Right renal cortex interstitium (tissue), 3 donors: ENCODE data around the gene SRSF9. TPM values are rescaled to one million over a fixed set of nuclear protein-coding genes. Genes with fewer than 3 reads are reported as not detected.
"Not testable (repeated sequence)": the region's sequence is repeated elsewhere in the genome, so short reads cannot be mapped to it uniquely, and the experiment has no call there.

Source experiments
- DNase-seq, 3 donors: peaks; one replicate each; pipeline ENCODE4 v3.0.0-alpha.2; 2013; ENCODE audit warnings: low read depth in 3 of 3, low spot score in 2 of 3
- polyA plus RNA-seq, 3 donors: library from polyadenylated mRNA; unstranded; fragments of 120-200 nt; gene quantifications; one replicate each; pipeline ENCODE4 v1.2.1, GENCODE V29; 2013; ENCODE audit not compliant: insufficient read length in 3 of 3

The SRSF9 gene, protein sequence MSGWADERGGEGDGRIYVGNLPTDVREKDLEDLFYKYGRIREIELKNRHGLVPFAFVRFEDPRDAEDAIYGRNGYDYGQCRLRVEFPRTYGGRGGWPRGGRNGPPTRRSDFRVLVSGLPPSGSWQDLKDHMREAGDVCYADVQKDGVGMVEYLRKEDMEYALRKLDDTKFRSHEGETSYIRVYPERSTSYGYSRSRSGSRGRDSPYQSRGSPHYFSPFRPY
- polyA plus RNA-seq = 100 to 1,000 TPM; 204 to 236 (median 228) TPM

- peak; percentile 89 to 92 (median 91) for DNase-seq
Measured at GRCh38 chr12:120469450-120470149, at the start of gene SRSF9. TSS of gene SRSF9 (minus strand) at chr12:120469748. CDS start at chr12:120469609, 139 bp downstream.

GRCh38 chr12:120519324-120519723, 49.8 kb upstream of the SRSF9 start:
- DNase-seq = not testable (repeated sequence)

DNA sequence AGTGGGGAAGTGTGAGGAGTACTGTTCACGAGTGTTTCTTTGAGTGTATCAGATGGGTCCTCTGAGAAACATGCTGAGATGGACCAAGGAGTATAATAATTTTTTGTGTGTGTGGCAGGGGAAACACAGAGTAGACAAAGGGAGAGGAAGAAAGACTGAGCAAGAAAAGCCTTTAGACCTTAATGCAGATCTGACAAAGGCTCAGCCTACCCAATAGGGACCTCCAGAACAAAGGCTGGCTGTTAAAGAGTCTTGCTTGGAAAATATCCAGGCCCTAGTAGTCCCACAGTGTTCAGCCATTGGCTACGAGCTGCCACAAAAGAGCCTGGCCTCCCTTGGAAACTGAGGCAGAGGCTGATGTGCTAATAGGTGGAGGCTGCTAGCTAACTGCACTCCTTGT, 45.9 kb upstream of the SRSF9 start:
- DNase-seq = no peak

DNA sequence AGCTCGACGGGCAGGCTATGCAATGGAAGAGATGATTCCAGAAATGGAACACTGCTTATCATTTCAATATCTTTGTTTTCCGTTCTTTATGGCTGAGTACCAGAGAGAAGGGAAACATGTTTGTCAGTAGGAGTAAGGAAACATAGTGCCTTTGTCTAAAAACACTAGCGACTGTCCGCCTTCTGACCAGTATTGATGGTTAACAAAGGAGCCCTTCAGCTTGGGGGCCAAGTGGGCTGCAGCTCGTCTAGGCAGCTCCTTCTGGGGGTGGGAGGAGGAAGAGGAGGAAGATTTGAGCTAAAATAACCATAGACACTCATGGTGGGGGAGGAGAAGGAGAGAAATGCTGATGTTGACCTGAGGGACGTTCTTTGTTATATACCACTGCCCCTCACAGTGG, 44.5 kb upstream of the SRSF9 start:
- DNase-seq = no peak

DNA sequence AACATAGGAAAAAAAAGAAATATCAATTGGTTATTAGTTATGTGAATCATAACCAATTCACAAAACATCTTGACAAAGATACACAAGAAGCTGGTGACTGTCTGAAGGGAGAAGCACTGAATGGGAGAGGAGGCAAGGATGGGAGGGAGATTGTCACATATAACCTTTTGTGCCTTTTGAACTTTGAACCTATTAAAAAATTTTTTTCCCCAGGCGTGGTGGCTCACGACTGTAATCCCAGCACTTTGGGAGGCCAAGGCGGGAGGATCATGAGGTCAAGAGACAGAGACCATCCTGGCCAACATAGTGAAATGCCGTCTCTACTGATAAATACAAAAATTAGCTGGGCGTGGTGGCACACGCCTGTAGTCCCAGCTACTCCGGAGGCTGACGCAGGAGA, 39.0 kb upstream of the SRSF9 start:
- DNase-seq = no peak

GRCh38 chr12:120504587-120504986, 35.0 kb upstream of the SRSF9 start:
- DNase-seq = no peak

GRCh38 chr12:120500581-120500980, 31.0 kb upstream of the SRSF9 start:
- DNase-seq = no peak

DNA sequence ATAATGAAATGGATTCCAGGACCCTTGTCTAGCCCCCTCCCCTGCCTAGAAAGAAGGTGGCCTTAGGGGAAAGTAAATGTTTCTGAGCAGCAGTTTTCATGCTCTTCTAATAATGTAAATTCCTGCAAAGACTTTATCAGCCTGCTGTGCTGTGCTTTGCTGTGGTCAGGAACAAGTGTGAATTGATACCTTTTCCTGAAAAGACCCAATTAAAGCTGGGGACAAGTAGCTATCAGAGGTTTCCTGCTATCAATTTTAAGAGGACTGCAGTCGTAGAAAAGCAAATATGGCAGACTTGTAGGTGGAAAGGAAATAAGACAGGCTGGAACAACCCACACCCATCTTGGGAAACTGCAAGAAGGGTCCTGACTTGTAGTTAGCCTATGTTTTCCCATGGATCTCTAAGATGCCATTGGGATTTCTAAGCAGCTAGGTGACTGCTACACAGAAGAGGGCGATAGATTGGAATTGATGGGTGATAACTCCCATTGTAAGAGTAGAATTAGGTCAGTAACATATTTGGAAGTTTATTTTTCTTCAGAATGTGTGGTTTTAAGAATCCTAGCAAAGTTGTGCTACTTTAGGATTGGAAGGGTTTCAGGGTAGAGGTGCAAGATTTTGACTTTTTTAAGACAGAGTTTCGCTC, 29.4 kb upstream of the SRSF9 start:
- no peak for DNase-seq

GRCh38 chr12:120497524-120498150, 28.1 kb upstream of the SRSF9 start:
- DNase-seq = no peak

DNA sequence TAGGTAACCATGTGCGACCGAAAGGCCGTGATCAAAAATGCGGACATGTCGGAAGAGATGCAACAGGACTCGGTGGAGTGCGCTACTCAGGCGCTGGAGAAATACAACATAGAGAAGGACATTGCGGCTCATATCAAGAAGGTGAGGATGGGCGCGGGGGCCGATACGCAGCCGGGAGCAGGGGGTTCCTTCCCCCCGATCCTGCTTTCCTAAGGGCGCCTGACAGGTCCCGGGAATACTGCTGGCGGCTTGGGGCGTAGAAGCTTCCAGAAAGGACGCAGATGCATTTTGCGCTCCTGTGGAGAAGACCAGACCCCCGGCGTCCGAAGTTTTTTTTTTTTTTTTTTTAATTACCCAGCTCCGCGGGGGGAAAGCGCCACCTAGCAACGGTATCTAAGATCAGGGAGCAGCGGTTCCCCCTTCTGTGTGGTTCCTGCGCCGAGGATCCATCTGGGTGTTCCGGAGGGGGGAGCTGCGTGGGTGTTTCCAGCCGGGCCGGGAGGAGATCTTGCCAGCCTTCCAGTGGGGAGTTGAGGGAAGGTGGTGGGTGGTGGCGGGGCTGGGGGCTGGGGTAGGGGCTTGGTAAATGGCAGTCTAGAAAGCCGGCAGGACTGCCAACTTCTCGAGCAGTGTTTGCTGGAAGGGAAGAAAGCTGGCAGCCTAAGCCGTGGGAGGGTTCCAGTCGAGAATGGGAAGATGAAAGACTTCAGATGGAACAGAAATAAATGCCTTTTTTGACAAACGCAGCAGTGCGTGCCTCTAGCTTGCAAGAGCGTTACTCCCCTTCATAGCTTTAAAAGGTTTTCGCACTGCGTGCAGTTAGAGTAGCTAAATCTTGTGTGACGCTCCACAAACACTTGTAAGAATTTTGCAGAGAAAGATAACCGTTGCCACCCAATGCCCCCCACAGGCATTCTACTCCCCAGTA, 27.1 kb upstream of the SRSF9 start:
- no peak for DNase-seq

DNA sequence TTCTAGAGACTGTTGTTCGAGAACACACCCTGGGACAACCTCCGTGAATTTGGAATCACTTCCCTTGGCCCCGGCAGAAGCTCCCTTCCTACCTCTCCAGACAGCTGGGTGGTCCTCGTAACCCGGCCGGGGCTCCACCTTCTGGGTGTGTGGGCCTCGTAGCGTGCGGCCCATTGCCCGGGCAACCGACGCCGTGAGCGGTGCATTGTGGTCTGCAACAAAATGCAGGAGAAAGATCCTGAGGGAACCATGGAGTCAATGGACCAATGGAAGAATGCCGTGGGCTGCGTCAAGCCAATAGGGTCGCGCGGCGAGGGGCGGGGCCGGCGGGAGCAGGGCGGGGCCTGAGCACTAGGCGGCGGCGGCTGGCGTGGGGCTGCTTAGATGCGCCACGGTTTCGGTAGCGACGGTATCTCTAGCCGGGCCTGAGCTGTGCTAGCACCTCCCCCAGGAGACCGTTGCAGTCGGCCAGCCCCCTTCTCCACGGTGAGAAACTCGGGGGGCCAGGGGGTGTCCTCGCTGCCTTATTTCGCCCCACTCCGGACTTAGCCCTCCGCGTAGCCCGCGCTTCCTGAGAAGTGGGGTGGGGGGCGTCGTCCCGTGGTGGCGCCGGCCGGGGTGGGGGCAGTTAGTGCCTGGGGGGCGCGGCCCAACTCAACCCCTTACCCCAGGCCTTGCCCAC, 26.3 kb upstream of the SRSF9 start, which contains the start of gene DYNLL1:
TSS of gene DYNLL1 (plus strand) at position 383 of the 682 bp plus-strand sequence. CDS start 309 bp downstream, outside the sequence.
- DNase-seq = peak; percentile 95 to 98 (median 98)

GRCh38 chr12:120495186-120495730, 25.7 kb upstream of the SRSF9 start:
- no peak for DNase-seq

- DNase-seq = no peak
Measured at GRCh38 chr12:120490833-120491512, 21.4 kb upstream of the SRSF9 start.

DNA sequence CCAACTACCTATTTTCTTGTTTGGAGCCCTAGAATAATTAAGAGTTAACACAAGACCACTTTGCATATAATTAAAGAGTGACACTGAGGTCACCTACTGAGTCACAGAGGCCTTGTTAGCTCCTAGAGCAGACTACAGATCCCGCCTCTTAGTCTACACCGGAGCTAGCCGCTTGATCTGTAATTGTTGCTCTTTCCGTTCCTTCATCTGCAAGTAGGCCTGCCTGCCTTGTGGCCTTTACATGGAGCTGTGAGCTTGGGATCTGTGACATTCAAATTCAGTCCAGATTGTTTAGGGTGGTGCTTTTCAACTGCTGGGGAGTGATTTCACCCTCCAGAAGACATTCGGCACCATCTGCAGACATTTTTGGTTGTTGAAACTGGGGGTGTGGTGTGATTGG, 20.8 kb upstream of the SRSF9 start:
- no peak for DNase-seq

DNA sequence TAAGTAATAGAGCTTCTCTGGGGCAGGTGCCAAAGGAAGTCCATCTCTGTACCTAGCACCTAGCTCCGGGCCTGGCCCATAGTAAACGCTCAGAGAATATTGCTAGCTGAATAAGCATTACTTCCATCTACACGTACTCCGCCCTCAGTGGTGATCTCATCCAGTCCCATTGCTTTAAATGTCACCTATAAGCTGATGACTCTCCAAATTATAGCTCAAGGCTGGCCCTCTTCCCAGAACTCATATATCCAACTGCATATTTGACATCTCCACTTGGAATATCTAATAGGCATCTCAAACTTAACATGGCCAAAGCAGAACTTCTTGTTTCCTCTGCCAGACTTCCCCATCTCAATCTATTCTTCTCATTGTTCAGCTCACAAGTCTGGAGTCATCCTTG, 19.5 kb upstream of the SRSF9 start:
- no peak for DNase-seq

DNA sequence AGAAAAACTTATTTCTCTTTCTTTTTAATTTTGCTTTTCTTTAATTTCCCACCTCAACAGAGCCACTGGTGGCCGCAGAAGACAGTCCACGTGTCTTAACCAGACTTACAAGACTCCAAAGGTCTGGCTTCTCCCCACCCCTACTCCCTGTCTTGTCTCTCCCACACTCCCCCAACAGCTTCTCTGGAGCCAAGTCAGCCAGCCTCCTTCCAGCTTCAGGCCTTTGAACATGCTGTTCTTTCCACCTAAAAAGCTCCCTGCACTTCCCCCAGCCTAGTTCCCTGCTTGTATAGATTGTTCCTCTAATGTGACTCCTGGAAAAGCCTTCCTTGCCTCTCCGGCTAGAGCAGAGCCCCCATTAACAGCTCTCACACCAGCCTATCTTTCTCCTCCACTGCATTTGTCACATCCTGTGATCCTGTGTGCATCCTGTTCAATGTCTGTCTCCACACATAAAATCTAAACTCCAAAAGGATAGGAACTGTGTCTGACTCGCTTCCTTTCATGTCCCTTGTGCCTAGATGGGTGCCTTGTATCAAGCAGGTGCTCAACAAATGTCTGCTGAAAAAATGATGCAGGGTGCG, 18.6 kb upstream of the SRSF9 start:
- no peak for DNase-seq

DNA sequence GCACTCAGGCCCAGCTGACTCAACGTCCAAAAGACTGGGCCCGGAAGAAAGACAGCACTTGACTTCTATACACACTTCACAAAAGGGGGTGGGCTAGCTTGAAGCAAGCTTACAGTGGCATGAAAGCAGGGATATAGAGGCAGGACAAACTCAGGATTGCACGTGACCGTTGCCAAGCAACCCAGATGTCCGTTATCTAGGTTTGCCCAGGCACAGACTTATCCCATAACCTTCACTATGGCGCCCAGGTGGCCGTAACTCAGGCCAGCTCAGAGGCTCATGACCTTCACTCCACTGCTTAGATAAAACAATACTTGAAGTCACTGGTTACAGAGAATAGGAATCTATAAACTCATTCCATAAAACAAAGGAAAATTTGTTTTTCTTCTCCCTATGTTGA, 18.0 kb upstream of the SRSF9 start:
- not testable (repeated sequence) for DNase-seq
